GM12873 (cell line): Measurements from ENCODE around the gene NFKBIB.

Experiments
- TF ChIP-seq, protein P1 (sequence below): IDR thresholded peaks from 2 replicates; pipeline ENCODE4 v1.5.1; 2012; ENCODE audit warnings: low read depth, mild to moderate bottlenecking, moderate library complexity, low read length, control low read depth; ENCODE audit not compliant: insufficient read depth; ENCODE audit errors: missing control alignments

NFKBIB gene

GRCh38 chr19:38856813-38857212 is 43.0 kb upstream of the NFKBIB start:
- TF ChIP-seq, protein P1, sequence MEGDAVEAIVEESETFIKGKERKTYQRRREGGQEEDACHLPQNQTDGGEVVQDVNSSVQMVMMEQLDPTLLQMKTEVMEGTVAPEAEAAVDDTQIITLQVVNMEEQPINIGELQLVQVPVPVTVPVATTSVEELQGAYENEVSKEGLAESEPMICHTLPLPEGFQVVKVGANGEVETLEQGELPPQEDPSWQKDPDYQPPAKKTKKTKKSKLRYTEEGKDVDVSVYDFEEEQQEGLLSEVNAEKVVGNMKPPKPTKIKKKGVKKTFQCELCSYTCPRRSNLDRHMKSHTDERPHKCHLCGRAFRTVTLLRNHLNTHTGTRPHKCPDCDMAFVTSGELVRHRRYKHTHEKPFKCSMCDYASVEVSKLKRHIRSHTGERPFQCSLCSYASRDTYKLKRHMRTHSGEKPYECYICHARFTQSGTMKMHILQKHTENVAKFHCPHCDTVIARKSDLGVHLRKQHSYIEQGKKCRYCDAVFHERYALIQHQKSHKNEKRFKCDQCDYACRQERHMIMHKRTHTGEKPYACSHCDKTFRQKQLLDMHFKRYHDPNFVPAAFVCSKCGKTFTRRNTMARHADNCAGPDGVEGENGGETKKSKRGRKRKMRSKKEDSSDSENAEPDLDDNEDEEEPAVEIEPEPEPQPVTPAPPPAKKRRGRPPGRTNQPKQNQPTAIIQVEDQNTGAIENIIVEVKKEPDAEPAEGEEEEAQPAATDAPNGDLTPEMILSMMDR, result no peak

DNA sequence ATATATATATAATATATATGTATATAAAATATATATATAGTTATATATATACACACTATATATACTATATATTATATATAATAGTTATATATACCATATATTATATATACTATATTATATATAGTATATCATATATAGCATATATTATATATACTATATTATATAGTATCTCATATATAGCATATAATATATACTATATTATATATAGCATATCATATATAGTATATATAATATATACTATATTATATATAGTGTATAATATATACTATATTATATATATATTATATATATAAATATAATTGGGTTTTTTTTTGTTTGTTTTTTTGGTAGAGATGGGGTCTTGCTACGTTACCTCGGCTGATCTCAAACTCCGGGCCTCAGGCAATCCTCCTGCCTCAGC is 38.4 kb upstream of the NFKBIB start:
- TF ChIP-seq, protein P1, result no peak

GRCh38 chr19:38862321-38863059 is 37.3 kb upstream of the NFKBIB start:
- TF ChIP-seq, protein P1, result no peak

GRCh38 chr19:38867171-38867780 is 32.5 kb upstream of the NFKBIB start:
- TF ChIP-seq, protein P1, result no peak

- TF ChIP-seq, protein P1, result no peak
These were observed 31.2 kb upstream of the NFKBIB start for GRCh38 chr19:38868551-38868950.

DNA sequence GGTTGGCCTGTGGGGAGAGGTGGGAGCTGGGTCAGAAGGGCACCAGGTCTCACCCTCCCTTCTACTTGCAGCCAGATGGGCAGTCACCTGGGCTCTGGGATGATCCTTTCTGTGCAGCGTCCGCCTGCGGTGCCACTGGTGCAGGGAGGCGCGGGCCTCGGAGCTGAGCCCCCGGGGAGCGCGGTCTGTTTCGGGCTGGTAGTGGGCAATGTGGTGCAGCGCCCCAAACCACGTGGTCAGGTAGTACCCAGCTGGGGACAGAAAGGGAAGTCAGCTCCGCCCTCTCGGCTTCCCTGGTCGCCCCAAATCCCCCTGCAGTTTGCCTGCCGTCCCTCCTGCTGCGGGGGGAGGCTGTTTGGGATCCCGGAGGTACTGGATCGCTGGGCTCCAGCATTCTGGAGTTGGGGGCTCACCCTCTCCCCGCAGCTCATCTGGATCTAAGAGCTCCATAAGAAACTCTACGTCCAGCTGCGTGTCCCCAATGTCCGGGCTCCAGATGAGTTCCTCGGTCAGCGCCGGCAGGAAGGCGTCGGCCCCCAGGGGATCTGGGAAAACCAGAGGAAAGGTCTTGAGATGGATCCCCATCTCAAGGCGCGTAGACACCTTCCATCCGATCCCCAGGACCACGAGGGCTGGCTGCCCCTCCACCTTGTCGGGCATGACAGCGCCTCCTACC is 30.5 kb upstream of the NFKBIB start:
- TF ChIP-seq, protein P1, result no peak

DNA sequence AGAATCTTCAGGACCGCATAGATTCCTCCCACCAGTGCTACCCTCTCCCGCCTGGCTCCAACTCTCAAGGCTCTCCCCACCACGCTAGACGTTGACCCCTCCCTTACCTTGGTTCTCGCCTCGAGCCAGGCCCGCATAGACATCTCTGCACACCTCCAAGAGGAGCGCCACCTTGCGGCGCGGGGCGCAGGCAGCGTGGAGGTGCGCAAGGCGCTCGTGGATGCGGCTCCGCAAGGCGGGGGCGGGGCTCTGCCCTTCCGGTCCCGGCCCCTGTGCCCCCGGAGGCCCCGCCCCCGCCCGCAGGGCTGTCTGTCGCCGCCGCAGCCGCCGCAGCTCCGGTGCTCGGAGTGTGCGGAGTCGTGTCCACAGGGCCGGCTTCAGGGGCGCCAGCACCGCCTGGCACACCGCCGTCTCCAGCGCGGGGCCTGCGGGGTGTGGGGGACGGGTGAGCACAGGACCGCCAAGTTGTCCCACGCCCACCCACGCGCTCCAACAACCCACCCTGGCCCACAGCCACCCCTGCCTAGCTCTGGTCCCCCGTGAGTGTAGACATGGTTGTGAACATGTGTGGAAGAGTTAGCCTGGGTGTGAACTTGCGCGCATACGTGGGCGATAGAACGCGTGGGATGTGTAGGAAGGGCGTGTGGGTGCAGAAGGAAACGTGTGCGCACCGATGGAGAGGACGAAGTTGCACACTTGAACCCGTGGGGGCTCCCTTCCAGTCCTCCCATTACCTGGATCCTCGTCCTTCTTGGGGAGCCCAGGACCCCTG is 29.7 kb upstream of the NFKBIB start:
- TF ChIP-seq, protein P1, result peak; percentile 89
